K562 (cell line): ENCODE measurements around the gene KCNQ4. TPM values are rescaled to one million over a fixed set of nuclear protein-coding genes. Genes with fewer than 3 reads are reported as not detected.

Experiments used
- ARID2 ChIP-seq: fragments of 450-650 bp; IDR thresholded peaks from 2 replicates; pipeline ENCODE4 v1.6.1; 2017; ENCODE audit warnings: antibody characterized with exemption, mild to moderate bottlenecking
- ATF1 ChIP-seq, 2 experiments: fragments of 450-650 bp in 1 of 2; IDR thresholded peaks; 2 replicates each; pipeline ENCODE4 v1.6.1; 2016; ENCODE audit warnings: missing compliant biosample characterization in 1 of 2, missing genetic modification characterization in 1 of 2
- E2F3 ChIP-seq: fragments of 250-450 bp; sonication (Bioruptor Pico); IDR thresholded peaks from 2 replicates; pipeline ENCODE4 v1.4.0; 2020; ENCODE audit warnings: mild to moderate bottlenecking
- FOSL1 ChIP-seq: fragments of 200-800 bp; sonication (Bioruptor generic); conservative IDR thresholded peaks from 2 replicates; pipeline ENCODE4 v1.6.1; 2016; ENCODE audit warnings: missing genetic modification characterization, missing compliant biosample characterization
- HNRNPK ChIP-seq: fragments of 200-400 bp; formaldehyde crosslinking; IDR thresholded peaks from one replicate; pipeline ENCODE4 v1.6.1; 2018; ENCODE audit warnings: mild to moderate bottlenecking, low read depth, low read length; ENCODE audit not compliant: poor library complexity, severe bottlenecking
- KLF16 ChIP-seq: IDR thresholded peaks from 2 replicates; pipeline ENCODE4 v1.6.1; 2016; ENCODE audit warnings: antibody characterized with exemption
- LEF1 ChIP-seq: fragments of 450-650 bp; IDR thresholded peaks from 2 replicates; pipeline ENCODE4 v1.6.1; 2016; ENCODE audit warnings: mild to moderate bottlenecking
- SAFB ChIP-seq: fragments of 200-400 bp; formaldehyde crosslinking; IDR thresholded peaks from 2 replicates; pipeline ENCODE4 v1.6.1; 2017; ENCODE audit warnings: low read depth, low read length, borderline replicate concordance
- YY1 ChIP-seq, 3 experiments: IDR thresholded peaks; 2 replicates each; pipeline ENCODE4 v1.6.1; 2011; ENCODE audit warnings: low read length in 2 of 3, mild to moderate bottlenecking in 2 of 3, moderate library complexity in 2 of 3, borderline replicate concordance in 1 of 3, control low read depth in 1 of 3, low read depth in 1 of 3; ENCODE audit not compliant: insufficient read depth in 3 of 3, insufficient replicate concordance in 2 of 3, control insufficient read depth in 1 of 3, insufficient read length in 1 of 3; ENCODE audit errors: extremely low read depth in 1 of 3
- ZNF175 ChIP-seq: fragments of 200-800 bp; sonication (Bioruptor generic); IDR thresholded peaks from 2 replicates; pipeline ENCODE4 v1.6.1; 2016; ENCODE audit warnings: low read depth, mild to moderate bottlenecking, missing genetic modification characterization, missing compliant biosample characterization
- ZNF3 ChIP-seq: fragments of 250-450 bp; sonication (Bioruptor Pico); IDR thresholded peaks from 2 replicates; pipeline ENCODE4 v1.5.0; 2021; ENCODE audit warnings: mild to moderate bottlenecking, moderate library complexity
- ZNF57 ChIP-seq: fragments of 450-650 bp; formaldehyde crosslinking; IDR thresholded peaks from 2 replicates; pipeline ENCODE4 v1.4.0; 2020; ENCODE audit warnings: mild to moderate bottlenecking, moderate library complexity
- ZNF699 ChIP-seq: fragments of 250-450 bp; sonication (Bioruptor Pico); IDR thresholded peaks from 2 replicates; pipeline ENCODE4 v1.8.0; 2021; ENCODE audit warnings: mild to moderate bottlenecking, moderate library complexity; ENCODE audit not compliant: insufficient replicate concordance
- ZNF778 ChIP-seq: fragments of 450-650 bp; formaldehyde crosslinking; IDR thresholded peaks from 2 replicates; pipeline ENCODE4 v1.4.0; 2020; ENCODE audit warnings: mild to moderate bottlenecking, moderate library complexity
- polyA plus RNA-seq, 8 experiments: library from polyadenylated mRNA; depleted of rRNA in 4 of 8; stranded (reverse) in 5 of 8; unstranded in 3 of 8; fragments of >200 nt; fragmentation: Nextera tagmentation in 2 of 8; fragmentation: Illumina TruSeq in 1 of 8; extraction: Ambion mirVana in 2 of 8; extraction: Trizol in 1 of 8; gene quantifications; 2 replicates each; pipeline versions ENCODE4 v1.2.1 to v1.2.3, GENCODE V29; 2011 to 2014; ENCODE audit warnings: inconsistent platforms in 1 of 8, missing spikeins in 1 of 8
- total RNA-seq, 7 experiments: library from RNA; depleted of rRNA in 6 of 7; stranded (reverse); fragments of >200 nt in 6 of 7; fragmentation: Illumina TruSeq in 2 of 7; extraction: Trizol in 2 of 7; gene quantifications; 2 replicates each; pipeline versions ENCODE4 v1.2.1 to v1.2.3, GENCODE V29; 2011 to 2021; ENCODE audit warnings: low replicate concordance in 1 of 7
- TF ChIP-seq, protein P1 (sequence below): fragments of 450-650 bp; IDR thresholded peaks from 2 replicates; pipeline ENCODE4 v1.6.1; 2017; ENCODE audit warnings: antibody characterized with exemption, mild to moderate bottlenecking
- TF ChIP-seq, protein P2 (sequence below): fragments of 200-800 bp; sonication (Bioruptor generic); IDR thresholded peaks from 2 replicates; pipeline ENCODE4 v1.6.1; 2017; ENCODE audit warnings: missing genetic modification characterization, missing compliant biosample characterization
- TF ChIP-seq, protein P3 (sequence below): sonication (generic); formaldehyde crosslinking; IDR thresholded peaks from 2 replicates; pipeline ENCODE4 v1.9.0; 2022; ENCODE audit warnings: mild to moderate bottlenecking, missing genetic modification reagents

The KCNQ4 gene
- total and polyA plus RNA-seq, 9 of the 15 experiments (the other 6 are each of a cell fraction or from before 2014, with no cell fraction given), result 0.07 to 4.1 (median 0.79) TPM

DNA sequence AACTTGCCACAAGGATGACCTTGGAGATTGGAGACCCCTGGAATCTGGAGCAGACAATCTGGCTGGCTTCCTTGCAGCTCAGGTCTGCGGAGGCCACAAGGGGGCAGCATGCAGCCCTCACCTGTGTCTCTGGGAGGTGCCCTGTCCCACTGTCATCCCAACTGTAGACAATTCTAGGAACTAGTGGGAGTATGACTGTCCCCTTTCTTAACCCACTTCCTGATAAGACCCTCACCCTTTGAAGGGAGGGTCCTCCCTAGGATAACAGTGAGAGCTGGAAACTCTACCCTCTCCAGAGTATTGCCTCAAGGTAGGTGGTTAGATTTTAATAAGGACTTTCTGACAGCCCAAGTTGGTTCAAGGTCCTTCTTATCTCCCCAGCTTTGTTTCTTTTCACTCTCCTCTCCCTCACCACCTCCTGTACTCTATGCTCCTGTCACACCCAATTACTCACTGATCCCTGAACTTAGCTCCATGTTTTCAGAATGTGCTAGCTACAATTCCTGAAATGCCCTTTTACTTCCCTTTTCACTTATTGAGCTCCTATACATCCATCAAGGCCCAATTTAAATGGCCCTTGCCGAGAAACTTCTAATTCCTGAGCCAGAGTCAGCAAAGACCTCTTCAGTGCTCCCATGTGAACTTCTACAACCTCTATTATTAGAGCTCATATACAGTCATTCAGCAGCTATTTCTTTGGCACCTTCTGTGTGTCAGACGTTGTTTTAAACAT, 9.2 kb upstream of the KCNQ4 start (continued):
- TF ChIP-seq YY1 (IDR thresholded peaks at IDR 0.05; ENCODE audit: borderline replicate concordance in 1 of 3, control insufficient read depth in 1 of 3, extremely low read depth in 1 of 3, insufficient read depth in 3 of 3, insufficient read length in 1 of 3, insufficient replicate concordance in 2 of 3, low read depth in 1 of 3, low read length in 2 of 3) (peak in 1 of 3 experiments; percentile 14), ZNF699 (no peak), FOSL1 (tag) (peak; percentile 39), KLF16 (peak; percentile 49; the same call in 1 of the 2 replicates), ATF1 (CRISPR knock-in tag; IDR thresholded peaks at IDR 0.05) (no peak), ATF1 (tag; IDR thresholded peaks at IDR 0.05) (no peak), ZNF57 (no peak), E2F3 (no peak), HNRNPK (no peak), SAFB (no peak), ZNF3 (no peak), LEF1 (0 out of 2 replicates have a peak, but pooled peaks have one; percentile 38), ZNF175 (CRISPR knock-in tag) (no peak), ARID2 (peak; percentile 27; the same call in 1 of the 2 replicates), ZNF778 (CRISPR knock-in tag) (no peak)
- TF ChIP-seq, protein P1, sequence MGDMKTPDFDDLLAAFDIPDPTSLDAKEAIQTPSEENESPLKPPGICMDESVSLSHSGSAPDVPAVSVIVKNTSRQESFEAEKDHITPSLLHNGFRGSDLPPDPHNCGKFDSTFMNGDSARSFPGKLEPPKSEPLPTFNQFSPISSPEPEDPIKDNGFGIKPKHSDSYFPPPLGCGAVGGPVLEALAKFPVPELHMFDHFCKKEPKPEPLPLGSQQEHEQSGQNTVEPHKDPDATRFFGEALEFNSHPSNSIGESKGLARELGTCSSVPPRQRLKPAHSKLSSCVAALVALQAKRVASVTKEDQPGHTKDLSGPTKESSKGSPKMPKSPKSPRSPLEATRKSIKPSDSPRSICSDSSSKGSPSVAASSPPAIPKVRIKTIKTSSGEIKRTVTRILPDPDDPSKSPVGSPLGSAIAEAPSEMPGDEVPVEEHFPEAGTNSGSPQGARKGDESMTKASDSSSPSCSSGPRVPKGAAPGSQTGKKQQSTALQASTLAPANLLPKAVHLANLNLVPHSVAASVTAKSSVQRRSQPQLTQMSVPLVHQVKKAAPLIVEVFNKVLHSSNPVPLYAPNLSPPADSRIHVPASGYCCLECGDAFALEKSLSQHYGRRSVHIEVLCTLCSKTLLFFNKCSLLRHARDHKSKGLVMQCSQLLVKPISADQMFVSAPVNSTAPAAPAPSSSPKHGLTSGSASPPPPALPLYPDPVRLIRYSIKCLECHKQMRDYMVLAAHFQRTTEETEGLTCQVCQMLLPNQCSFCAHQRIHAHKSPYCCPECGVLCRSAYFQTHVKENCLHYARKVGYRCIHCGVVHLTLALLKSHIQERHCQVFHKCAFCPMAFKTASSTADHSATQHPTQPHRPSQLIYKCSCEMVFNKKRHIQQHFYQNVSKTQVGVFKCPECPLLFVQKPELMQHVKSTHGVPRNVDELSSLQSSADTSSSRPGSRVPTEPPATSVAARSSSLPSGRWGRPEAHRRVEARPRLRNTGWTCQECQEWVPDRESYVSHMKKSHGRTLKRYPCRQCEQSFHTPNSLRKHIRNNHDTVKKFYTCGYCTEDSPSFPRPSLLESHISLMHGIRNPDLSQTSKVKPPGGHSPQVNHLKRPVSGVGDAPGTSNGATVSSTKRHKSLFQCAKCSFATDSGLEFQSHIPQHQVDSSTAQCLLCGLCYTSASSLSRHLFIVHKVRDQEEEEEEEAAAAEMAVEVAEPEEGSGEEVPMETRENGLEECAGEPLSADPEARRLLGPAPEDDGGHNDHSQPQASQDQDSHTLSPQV, result peak; percentile 70; the same call in 1 of the 2 replicates
- TF ChIP-seq, protein P2, sequence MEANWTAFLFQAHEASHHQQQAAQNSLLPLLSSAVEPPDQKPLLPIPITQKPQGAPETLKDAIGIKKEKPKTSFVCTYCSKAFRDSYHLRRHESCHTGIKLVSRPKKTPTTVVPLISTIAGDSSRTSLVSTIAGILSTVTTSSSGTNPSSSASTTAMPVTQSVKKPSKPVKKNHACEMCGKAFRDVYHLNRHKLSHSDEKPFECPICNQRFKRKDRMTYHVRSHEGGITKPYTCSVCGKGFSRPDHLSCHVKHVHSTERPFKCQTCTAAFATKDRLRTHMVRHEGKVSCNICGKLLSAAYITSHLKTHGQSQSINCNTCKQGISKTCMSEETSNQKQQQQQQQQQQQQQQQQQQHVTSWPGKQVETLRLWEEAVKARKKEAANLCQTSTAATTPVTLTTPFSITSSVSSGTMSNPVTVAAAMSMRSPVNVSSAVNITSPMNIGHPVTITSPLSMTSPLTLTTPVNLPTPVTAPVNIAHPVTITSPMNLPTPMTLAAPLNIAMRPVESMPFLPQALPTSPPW (CRISPR knock-in tag), result no peak
- TF ChIP-seq, protein P3, sequence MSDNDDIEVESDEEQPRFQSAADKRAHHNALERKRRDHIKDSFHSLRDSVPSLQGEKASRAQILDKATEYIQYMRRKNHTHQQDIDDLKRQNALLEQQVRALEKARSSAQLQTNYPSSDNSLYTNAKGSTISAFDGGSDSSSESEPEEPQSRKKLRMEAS (CRISPR knock-in tag), result no peak
